NCI-H1694 (cell line): ENCODE measurements around the gene CCNF.

Experiments used
- DNase-seq: peaks from one replicate; lab custom pipeline; 2025; lab: John Stamatoyannopoulos, UW

CCNF gene

DNA sequence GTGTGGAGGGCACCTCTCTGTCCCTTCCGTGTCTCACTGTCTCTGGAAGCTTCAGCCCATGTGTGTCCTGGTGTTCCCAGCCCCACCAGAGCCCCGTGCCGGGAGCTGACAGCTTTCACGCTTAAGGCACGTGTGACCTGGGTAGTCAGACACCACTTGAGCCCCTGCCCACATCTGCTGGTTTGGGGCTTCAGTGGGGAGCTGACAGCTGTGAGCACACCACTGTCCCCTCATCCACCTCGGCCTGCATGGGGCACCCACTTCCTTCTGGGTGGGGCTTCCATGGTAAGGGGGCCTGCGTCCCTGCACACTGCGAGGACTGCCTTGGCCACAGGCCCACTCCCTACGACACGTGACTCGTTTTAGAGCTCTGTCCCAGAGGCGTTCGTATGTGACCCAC, 28.0 kb downstream of the CCNF start:
- DNase-seq, result no peak

- no peak for DNase-seq
These were observed 28.7 kb downstream of the CCNF start for GRCh38 chr16:2457946-2458345.

DNA sequence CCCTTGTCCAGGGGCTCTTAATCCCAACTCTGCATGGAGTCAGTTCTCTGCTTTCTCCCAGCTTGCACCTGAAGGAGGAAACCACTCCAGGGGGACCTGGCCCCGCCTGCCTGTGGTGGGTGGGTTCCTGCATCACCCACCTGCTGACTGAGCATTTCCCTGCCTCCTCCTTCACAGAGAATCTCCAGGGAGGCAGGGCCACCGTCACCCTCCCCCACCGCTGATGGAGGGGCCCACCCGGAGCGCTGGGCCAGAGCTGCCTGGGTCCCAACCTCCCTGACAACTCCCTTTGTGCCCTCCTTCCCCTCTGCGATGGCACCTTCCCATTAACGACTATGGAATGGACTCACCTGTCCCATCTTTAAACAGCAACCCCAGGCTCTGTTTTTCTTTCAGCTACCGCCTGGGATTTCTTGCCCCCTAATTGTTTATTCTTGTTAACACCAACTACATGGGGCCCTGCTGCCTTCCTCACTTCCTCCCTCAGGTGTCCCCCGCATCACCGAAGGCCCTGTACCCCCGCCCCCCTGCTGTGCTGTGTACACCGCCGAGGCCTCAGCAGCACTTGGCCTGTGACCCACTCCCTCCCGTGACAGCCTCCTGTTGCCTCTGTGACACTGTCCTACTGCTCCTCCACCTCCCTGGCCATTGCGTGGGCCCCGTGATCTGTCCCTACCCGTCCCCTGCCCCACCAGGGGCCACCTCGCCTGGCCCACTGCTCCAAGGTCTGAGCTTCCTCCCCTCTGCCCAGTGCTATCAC, 29.8 kb downstream of the CCNF start:
- no peak for DNase-seq

DNA sequence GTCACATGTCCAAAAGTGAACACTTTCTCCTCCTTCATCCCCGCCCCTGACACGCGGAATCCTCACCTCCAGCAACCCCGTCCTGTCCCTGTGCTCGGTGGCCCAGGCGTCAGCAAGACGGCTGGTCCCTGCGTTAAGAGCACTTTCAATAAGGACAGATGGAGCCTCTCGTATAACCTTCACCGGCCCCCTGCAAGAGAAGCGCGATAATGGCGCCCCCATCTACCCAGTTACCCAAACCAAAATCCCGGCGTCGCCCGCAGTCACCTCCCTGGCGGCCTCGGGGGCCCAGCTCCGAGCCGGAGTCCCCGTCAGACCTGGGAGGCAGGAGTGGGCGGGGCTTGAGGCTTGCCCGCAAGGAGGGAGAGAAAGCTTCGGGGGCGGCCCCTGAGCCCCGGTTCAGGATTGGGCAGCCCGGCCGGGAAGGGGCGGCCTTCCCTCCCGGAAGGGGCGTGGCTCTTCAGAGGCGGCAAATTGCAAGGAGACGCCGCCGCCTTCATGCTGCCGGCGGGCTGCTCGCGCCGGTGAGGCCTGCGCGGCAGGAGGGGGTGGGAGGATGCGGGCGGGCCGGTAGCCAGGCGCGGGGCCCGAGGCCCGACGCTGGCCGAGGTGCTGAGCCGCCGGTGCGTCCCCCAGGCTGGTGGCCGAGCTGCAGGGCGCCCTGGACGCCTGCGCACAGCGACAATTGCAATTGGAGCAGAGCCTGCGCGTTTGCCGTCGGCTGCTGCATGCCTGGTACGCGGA, 30.6 kb downstream of the CCNF start, which contains the start of gene TEDC2:
TEDC2 (plus strand) TSS at position 463 of the 744 bp plus-strand sequence; CDS start at position 499, 36 bp downstream.
- peak; percentile 89 for DNase-seq

- DNase-seq, result no peak
These were observed 31.1 kb downstream of the CCNF start for GRCh38 chr16:2460391-2460713.

DNA sequence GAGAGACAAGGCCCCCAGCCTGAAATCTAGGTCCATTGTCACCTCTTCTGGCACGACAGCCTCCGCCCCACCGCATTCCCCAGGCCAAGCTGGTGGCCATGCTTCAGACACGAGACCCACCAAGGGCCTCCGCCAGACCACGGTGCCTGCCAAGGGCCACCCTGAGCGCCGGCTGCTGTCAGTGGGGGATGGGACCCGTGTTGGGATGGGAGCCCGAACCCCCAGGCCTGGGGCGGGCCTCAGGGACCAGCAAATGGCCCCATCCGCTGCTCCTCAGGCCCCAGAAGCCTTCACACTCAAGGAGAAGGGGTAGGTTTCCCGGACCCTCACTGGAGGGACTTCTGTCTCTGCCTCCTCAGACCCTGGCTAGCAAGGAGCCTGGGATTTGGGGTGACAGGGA, 31.7 kb downstream of the CCNF start:
- DNase-seq, result no peak

GRCh38 chr16:2462031-2462866, 33.0 kb downstream of the CCNF start:
- DNase-seq, result no peak

- no peak for DNase-seq
These were observed 35.1 kb downstream of the CCNF start for GRCh38 chr16:2464333-2464732.

- no peak for DNase-seq
These were observed 36.6 kb downstream of the CCNF start for GRCh38 chr16:2465653-2466415.

DNA sequence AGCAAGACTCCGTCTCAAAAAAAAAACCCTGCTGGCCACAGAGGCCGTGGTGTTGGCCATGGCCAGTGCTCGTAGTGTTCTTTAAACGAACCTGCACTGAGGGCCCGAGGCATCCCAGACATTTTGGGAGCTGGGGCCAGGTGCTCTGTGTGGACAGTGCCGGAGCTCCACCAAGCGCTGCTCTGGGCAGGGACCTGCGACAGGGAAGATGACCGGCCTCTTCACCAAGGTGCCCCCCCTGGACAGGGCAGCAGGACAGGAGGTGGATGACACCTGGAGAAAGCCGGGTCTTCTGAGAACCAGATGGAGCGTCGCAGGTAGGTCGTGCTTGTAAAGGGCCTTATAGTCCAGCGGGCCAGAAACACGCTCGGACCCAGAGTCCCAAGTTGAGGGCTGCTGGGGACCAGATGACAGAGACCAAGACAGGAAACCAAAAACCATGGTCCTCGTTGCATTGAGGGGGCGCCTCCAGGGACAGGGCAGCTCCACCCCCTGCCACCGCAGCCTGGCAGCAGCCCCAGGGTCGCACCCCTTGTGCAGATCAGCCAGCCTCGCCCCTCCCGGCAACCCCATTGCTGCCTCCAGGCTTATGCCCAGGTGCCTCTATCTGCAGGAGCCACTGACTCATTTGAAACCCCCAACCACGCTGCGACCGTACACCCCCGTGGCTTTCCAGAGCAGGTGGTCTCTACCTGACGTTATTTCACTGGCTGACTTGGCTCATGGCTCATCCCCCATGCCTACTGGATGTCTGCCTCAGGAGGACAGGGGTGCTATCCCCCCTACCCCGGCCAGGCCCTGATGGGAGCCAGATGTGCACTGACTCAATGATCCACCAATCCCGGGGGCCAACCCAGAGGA, 37.6 kb downstream of the CCNF start:
- DNase-seq, result no peak

GRCh38 chr16:2467528-2468232, 38.4 kb downstream of the CCNF start:
- peak; percentile 63 for DNase-seq

DNA sequence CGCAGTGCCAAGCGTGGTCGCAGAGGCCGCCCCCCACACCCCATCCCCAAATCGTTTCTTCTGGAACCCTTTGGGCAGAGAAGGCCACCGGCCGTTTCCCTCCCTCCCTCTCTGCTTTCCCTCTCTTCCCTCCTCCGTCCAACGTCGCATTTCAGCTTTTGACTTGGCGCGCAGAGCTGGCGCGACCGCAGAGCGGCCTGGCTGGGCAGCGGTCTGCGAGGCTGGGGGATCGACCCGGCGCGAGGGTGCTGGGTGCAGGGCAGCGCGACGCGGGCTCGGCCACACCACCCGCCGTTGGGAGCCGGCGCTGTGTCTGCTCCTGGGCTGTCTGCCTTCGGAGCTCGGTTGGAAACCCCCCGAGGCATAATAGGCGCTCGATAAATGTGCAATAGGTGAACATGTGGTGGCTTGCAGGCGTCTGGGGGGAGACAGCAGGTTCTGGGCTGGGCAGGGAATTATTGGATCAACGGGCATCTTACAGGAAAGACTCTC, 39.0 kb downstream of the CCNF start:
- peak; percentile 88 for DNase-seq

DNA sequence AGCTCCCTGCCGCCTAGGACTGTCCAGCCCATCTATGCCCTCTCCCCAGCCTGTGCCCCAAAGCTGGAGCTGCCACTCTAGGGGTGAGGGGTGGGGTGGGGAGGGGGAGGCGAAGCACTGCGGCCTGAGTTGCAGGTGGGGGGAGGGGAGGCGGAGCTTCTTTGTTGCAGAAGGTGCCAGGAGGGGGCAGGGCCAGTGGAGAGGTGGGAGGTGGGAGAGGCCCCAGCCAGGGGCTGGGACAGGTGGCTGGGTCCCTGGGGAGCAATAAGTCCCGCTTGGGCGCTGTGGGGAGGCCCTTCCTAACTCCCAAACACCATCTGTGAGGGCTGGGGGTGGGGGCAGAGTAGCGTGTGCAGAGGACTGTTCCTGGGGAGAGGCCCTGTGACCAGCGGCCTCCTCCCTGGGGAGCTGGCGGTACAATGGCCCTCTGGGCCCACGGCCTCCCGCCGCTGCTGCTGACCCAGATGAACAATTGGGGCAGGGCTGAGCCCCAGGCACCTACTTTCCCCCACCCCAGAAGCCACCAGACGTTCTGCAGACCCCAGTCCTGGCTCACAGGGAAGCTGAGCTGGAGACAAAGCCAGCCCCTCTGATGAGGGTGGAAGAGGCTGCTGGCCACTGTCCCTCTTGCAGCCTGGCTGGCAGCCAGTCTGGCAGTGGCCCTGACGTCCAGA, 39.6 kb downstream of the CCNF start:
- peak; percentile 97 for DNase-seq

DNA sequence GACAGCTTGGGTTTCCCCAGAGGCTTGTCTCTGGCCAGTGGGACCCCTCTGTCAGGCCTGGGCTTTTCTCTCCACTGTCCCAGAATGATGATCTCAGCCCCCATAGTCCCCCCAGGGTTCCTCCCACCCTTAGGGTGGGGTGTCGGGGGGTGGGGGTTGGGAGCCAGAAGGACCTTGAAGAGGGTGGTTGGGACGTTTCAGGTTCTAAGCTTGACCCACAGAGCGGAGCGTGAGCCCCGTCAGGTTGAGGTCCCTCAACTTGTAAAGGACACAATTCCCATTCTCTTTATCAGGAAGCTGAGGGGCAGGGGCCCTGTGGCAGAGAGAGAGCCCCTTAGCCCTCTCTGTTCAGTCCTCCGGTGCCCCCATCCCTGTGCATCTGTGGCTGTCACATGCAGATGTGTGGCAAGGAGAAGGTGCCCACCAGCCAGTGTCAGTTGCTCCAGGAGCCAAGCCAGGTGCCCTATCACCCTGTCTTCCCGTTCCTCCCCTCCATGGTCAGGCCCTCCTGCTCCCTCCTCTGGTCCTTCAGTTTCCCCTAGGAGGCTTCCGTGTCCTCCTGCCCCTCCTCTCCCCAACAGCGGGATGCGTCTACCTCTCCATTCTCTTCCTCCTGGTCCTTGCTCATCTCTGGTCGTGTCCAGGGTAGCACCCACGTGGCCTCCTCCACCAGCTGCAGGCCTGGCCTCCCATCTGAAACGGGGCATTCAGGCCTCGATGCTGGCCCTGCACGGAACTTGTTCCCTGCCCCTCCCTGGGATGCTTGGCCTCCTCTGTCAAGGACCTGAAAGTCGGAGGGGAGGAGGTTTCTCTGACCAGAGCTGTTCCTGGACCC, 40.4 kb downstream of the CCNF start:
- peak; percentile 49 for DNase-seq

DNA sequence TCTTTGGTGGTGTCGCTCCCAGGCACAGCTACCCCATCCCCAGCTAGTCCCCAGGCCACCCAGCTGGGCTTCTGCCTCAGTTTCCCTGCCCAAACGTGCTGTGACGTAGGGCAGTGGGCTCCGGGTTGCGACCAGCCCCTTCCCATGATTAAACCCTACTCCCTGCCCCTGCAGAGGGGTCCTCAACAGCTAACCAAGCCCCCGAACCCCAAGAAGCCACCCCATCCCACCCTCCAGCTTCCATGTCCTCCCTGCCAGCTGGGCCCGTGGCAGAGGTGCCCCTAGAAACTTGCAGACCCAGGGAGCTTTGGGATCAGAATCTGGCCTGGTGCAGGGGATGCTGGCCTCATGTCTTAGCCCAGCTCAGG, 41.0 kb downstream of the CCNF start:
- no peak for DNase-seq

DNA sequence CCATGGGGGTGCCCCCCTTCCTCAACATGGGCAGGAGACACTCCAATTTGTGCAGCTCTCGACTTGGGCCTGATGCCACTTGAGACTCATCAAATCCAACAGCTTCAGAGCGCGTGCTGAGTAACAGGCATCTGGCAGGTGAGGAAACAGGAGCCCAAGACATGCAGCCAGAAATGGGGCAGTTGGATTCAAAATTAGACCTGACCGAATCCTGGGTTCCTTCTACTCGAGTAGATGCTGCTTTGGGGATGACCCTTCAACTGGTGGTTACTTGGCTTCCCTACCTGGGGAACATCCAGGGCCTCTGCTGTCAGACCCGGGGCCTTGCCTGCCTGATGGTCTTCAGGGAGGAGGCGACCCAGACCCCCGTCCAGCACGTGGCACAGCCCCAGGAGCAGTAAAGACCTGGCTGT, 41.4 kb downstream of the CCNF start:
- peak; percentile 33 for DNase-seq

GRCh38 chr16:2471016-2471652, 41.9 kb downstream of the CCNF start, which contains the start of gene NTN3:
Gene NTN3 (plus strand): TSS chr16:2471297. CDS start chr16:2471702, 405 bp downstream.
- peak; percentile 73 for DNase-seq
